GM19035 (cell line): ENCODE measurements around the gene VPS13D.

Experiments used
- ATAC-seq: cut with Tn5 transposase; IDR thresholded peaks from one replicate; pipeline ENCODE4 v1.9.1; 2021; ENCODE audit not compliant: unreplicated experiment

Gene VPS13D

GRCh38 chr1:12327566-12327965, 97.7 kb downstream of the VPS13D start:
- no peak for ATAC-seq

- no peak for ATAC-seq
Measured at GRCh38 chr1:12333036-12333785, 103.4 kb downstream of the VPS13D start.

GRCh38 chr1:12335815-12336214, 106.0 kb downstream of the VPS13D start:
- ATAC-seq = no peak

GRCh38 chr1:12336413-12336812, 106.6 kb downstream of the VPS13D start:
- ATAC-seq = no peak

GRCh38 chr1:12338017-12338416, 108.2 kb downstream of the VPS13D start:
- ATAC-seq = no peak

GRCh38 chr1:12338823-12339222, 109.0 kb downstream of the VPS13D start:
- ATAC-seq = no peak

- no peak for ATAC-seq
Measured at GRCh38 chr1:12339396-12339795, 109.6 kb downstream of the VPS13D start.

GRCh38 chr1:12339811-12340543, 110.1 kb downstream of the VPS13D start:
- no peak for ATAC-seq

- ATAC-seq = no peak
Measured at GRCh38 chr1:12340544-12340930, 110.7 kb downstream of the VPS13D start.

- no peak for ATAC-seq
Measured at GRCh38 chr1:12341667-12342066, 111.8 kb downstream of the VPS13D start.

- no peak for ATAC-seq
Measured at GRCh38 chr1:12342401-12343003, 112.7 kb downstream of the VPS13D start.

GRCh38 chr1:12343823-12344487, 114.1 kb downstream of the VPS13D start:
- ATAC-seq = no peak

GRCh38 chr1:12344596-12345349, 114.9 kb downstream of the VPS13D start:
- no peak for ATAC-seq

- no peak for ATAC-seq
Measured at GRCh38 chr1:12345350-12346217, 115.8 kb downstream of the VPS13D start.

- ATAC-seq = no peak
Measured at GRCh38 chr1:12346483-12347151, 116.8 kb downstream of the VPS13D start.

GRCh38 chr1:12348113-12348512, 118.3 kb downstream of the VPS13D start:
- ATAC-seq = no peak

GRCh38 chr1:12353981-12354380, 124.2 kb downstream of the VPS13D start:
- ATAC-seq = no peak

- ATAC-seq = no peak
Measured at GRCh38 chr1:12356004-12356890, 126.4 kb downstream of the VPS13D start.
